Ureter (tissue), 1 donor: ENCODE data around the gene OSBPL2. TPM values are rescaled to one million over a fixed set of nuclear protein-coding genes. Genes with fewer than 3 reads are reported as not detected.

Experiments
- DNase-seq: peaks from one replicate; pipeline ENCODE4 v3.0.0-alpha.2; 2020; ENCODE audit warnings: low spot score
- total RNA-seq: library from RNA; stranded (reverse); gene quantifications from one replicate; pipeline ENCODE4 v1.2.4, GENCODE V29; 2023
- donor health status: DM: yes; HTN: yes; CAD: no.

Gene OSBPL2
- total RNA-seq, 1 donor from 2014 or later, result 130 TPM

DNA sequence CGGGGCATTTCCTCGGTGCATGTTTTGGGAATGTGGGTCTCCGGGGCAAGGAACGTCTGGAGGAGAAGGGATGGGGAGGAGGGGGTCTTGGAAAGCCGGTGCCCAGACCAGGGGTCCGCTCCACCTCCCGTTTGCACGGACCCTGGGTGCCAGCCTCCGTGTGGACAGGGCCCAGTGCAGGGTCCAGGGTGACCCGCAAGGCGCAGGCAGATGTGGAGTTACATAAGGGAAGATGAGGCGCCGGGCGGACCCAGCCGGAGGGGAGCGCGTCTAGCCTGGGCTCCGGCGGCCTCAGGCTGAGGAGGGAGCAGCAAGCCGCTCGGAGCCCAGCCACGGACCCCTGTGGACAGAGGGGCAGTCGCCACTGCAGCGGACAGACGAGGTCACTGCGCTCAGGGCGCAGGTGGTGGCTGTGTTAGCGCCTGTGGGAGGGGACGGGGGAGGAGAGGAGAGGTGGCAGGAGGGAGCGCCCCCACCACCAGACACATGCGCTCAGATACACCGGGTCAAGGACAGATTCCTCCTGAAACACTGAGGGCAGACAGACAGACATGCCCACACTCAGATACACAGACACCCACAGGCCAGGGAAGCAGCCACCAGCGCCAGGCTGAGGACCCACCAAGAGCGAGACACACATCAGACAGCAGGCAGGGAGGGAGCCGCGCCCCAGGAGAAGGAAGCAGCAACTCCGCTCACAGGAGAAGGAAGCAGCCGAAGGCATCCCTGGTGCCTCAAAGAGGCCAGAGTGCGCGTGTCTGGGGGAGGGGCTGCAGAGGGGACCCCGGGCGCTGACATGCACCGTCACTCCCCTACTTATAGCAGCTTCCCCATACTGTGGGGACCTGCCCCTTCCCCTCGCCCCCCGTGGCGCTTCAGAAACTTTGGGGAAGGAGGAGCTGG, 17.4 kb upstream of the OSBPL2 start:
- DNase-seq, result no peak

DNA sequence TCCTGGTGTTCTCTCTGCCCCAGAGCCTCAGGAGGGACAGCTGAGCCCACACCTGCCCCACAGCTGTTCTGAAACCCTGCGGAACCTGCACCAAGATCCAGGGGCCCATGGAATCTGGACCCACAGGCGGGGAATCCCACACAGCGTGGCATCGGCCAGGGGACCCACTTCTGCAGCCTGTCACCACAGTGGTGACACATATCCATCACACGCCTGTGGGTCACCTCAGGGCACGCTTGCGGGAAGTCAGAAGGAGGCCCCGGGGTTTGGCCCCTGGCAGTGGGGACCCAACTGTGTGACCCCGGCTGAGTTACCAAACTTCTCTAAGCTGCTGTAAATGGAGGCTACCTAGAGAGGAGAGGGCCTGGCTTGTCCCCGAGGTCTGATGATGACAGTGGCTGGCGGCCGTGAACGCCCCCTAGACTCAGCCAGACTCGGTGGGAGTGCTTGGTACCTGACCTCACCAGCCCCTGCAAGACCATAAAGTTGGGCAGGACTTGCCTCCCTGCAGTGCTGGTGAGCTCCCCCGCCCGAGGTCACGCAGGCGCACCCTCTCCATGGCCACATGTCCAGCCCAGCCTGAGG, 16.0 kb upstream of the OSBPL2 start:
- no peak for DNase-seq

DNA sequence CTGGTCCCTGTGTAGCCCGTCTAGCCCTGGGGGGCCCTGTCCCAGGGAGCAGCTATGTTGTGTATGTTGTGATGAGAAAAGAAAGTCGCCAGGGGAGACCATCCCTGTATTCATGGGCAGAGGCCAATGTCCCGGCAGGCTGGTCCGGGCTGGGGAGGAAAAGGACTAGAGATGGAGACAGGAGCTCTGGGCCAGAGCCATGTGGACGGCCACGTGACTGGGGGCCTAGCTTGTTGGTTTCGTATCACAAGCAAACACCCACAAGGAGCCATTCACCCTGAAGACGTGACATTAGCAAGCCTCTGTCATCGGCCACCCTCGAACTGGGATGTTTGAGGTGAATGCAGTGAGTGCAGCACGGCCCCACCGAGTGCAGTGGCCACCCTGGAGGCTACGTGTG, 15.3 kb upstream of the OSBPL2 start:
- DNase-seq, result no peak

DNA sequence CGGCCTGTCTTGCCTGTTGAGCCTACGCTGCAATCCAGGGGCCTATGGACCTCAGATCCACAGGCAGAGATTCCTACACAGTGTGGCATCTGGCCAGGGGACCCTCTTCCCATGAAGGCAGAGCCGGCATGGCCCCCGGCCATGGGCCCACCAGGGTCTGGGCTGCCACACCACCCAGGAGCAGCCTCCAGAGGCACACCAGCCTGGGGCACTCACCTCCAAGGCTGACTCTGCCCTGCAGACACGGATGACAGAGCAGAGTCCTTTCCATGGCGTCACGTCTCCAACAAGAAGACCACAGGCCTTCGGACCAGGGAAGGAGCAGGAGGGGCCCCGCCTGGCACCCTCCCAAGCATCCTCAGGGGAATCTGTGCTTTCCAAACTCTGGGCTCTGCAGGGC, 14.8 kb upstream of the OSBPL2 start:
- no peak for DNase-seq

DNA sequence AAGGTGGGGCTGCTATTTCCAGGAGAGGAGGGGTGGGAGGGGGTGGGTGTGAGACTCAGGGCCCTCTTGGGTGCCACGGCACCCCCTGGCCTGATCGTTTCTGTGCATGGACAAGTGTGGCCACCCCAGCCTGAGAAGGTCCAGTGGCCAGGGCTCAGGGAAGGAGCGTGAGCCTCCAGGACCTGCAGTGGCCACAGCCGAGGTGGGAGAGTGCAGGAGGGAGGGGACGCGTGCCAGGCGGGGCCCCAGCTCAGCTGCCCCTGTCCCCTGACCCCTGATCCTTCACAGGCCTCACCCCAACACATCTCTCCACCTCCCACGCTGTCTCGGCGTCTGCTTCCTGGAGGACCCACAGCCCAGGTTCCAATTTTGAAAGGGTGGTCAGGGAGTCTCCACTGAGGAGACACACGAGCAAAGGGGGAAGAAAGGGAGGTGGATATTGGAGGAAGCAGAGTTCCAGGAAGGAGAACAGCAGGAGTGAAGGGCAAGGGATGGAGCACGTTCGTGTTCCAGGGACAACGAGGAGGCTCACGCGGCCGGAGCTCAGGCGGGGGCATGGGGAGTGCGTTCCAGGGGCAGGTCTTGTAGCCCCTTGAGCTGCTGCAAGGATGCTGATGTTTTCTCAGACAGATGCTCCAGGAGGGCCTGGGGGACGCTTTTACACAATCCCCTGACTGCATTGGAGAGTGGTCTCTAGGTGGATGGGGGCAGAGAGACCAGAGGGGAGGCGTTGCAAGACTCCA, 14.0 kb upstream of the OSBPL2 start:
- no peak for DNase-seq

DNA sequence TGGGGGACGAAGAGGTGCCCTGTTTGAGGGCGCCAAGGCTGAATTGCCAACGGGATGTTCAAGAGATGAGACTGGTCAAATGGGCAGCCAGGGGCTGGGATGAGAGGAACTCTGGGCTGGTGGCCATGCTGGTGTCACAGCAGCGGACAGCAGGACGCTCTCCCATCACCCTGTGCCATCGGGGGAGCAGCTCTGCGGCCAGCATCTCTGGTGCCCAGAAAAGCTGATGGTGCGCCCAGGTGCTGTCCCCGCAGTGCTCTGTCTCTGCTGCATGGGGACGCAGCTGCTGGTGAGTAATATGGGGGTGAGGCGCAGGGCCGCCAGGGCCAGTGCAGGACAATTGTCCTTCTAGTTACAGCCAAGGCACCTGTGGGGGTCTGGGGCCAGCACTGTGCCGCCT, 13.3 kb upstream of the OSBPL2 start:
- no peak for DNase-seq

DNA sequence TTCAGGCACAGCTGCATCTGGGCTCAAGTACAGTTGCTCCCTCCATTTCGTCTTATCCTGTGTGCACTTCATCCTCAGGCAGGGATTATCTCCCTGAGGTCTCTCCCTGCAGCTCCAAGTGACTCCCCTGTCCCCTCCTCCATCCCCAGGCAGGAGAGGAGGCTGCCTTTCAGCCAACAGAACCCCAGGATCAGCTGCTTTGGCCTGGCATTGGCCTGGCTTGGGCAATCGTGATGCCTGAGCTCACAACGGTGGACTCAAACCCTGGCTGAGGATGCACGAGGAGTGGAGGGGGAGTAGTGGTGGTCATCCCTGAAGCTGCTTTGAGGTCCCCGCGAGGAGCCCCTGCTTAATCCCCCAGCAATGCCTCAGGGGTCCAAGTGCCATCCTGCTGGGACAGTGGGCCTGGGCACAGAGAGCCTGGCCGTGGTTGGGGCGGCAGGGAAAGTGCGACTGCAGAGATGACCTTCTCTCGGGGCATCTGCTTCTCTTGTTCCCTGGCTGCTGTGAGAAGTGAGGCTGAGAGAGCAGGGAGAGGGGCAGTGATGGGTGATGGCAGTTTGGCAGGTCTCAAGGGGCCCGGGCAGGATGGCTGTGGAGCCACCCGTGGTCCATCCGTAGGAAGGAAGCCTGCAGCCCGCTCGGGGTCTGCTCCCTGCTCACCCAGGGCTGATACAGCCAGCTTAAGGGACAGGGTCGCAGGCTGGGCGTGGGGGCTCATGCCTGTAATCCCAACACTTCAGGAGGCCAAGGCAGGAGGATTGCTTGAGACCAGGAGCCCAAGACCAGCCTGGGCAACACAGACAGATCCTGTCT, 12.3 kb upstream of the OSBPL2 start:
- DNase-seq, result no peak

DNA sequence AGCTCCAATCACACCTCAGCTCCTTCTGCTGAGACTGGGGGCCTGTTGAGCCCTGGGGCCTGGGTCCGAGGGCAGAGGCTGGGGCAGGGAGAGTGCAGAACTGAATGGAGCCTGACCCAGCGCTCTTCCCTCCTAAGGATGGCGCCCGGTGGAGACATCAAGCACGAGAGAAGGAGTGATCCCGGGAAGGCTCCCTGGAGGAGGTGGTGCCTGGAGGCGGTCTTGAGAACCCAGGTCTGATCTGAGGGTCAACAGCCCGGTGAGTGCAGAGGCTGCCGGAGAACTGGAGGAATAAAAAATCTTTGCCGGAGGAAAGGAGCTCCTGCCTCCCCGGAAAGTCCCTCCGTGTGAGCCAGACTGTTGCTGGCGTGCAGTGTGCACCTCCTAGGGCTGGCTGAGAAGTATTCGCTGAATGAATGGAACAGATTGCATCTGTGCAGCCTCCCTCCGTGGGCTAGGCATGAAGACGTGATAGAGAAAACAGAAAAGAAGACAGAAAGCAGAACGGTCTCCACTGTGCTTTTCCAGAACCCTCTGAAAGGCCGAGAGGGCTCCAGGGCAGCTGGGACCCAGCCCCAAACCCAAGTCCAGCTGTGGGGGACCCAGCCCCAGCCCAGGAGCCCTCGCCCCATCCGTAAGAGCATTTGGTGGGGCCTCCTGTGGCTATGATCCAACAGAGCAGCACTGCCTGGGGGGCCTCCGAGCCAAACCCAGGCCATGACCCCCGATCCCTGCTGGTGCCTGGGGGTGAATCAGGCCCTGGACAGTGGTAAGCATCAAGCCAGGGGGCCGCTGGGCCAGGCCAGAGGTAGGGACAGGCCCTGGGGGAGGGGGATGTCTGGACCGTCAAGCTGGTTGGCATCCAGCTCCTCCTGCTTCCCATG, 11.4 kb upstream of the OSBPL2 start:
- no peak for DNase-seq

DNA sequence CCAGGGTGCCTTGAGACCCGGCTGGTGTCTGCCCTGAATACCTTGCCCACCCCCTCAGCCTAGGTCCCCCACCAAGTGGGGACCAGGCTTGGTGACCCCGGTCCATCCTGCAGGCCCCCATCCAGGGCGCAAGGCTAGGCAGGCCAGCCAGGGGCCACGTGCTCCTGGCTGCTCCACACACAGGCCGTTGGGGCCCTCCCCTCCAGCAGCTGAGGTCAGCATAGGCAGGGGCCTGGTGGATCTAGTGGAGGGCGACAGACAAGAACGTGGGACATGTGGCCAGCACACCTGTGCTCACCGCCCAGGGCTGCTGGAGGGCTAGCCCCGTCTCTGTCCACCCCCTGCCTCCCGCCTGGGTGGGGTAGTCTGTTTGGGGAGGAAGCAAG, 10.7 kb upstream of the OSBPL2 start:
- DNase-seq, result no peak

DNA sequence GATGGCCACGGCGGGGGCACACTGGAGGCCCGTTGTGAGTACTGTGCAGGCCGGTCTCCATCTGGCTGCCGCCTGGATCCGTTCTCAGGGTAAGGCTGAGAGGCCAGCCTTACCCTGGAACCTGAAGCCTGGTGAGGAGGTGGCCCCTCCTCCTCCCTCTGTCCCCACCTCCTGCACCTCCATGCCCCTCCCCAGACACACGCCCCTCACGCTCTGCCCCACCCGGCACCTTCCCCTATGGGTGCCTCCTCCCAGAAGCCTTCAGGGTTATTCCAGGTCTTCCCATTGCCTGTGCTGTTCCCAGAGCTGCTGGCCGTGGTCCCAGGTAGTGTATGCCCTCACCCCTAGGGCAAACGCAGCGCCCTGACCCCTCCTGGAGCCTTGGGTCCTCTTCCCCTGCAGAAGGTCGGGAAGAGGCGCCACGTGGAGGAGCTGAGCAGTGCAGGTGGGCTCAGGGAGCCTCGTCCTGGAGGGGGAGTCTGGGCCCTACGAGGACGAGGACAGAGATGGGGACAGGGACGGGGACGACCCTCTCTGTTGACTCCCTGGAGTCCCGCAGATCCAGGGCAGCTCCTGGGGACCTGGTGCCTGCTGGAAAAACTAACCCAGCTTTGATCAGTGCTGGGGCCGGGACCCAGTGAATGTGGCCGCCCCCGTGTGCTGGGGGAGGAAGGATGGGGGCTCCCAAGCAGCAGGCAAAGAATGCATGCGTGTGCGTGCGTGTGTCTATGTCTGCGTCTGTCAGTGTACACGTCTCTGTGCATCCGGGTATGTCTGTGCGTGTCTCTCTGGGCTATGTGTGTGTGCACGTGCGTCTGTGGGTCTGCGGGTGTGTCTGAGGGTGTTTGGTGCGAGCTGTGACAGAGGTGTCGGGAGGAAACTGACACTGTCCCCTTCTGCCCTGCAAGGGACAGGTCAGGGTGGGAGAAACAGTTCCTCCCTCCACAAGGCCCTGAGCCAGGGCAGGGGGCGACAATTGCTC, 10.1 kb upstream of the OSBPL2 start:
- DNase-seq, result no peak

DNA sequence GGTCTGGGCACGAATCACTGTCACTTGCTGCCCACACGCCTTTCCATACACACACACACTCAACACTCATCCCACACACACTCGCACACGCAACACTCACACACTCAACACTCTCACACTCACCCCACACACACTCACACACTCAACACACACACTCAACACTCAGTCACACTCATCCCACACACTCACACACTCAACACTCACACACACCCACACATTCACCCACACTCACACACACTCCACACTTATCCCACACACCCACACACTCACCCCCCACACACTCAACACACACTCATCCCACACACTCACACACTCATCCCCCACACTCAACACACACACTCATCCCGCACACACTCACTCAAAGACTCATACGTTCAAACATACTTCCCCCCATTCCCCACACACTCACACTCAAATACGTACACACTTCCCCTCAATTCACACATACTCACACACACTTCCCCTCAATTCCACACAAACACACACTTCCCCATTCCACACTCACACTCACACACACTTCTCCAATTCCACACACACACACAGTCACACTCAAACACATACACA, 9.3 kb upstream of the OSBPL2 start:
- DNase-seq, result no peak

DNA sequence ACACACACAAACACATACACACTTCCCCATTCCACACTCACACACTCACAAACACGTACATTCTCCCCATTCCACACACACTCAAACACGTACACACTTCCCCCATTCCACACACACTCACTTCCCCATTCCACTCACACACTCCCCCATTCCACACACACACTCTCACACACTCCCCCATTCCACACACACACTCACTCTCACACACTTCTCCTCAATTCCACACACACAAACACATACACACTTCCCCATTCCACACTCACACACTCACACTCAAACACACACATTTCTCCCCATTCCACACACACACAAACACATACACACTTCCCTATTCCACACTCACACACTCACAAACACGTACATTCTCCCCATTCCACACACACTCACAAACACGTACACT, 8.7 kb upstream of the OSBPL2 start:
- DNase-seq, result no peak

DNA sequence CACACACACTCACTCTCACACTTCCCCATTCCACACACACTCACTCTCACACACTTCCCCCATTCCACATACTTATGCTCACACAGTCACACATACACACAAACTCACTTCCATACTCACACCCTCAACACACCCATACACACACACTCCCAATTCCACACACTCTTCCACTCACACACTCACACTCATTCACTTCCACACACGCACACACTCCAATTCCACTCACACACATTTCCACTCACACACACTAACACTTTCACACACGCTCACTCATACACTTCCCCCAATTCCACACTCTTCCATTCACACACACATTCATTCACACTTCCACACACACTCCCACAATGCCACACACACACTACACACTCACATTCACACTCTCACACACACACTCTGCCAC, 8.0 kb upstream of the OSBPL2 start:
- DNase-seq, result no peak

DNA sequence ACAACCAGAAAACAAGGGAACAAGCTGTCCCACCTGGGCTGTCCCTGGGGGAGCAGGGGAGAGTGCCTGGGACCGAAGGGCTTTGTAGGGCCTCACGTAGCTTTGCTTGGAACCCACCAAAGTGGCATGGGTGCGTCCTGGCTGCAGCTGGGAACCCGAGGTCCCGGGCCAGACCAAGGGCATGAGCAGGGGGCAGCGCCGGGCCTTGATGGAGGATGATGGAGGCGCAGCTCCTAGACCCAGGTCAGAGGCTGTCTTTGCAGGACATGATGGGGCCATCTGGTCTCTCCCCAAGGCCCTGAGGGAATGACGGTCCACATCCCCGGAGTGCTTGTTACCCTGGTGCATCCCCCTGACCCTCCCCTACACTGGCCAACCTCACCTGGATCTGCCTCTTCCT, 7.6 kb upstream of the OSBPL2 start:
- DNase-seq, result no peak

DNA sequence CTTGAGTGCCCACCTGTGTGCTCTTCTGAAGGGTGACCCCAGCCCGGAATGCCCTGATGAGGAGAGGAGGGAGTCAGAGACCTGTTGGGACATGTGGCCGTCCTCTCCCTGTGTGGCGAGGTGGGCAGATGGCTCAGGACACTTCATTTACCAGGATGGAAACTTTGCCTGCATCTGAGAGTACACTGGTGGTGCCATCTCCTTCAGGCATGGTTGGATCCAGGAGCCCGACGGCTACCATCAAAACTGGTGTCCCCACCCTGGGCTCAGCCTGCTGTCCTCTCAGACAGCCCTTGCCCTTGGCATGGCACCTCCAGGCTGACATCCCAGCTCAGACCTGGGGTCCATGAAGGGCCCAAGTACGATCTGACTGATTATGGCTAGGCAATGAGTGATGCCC, 7.0 kb upstream of the OSBPL2 start:
- no peak for DNase-seq

DNA sequence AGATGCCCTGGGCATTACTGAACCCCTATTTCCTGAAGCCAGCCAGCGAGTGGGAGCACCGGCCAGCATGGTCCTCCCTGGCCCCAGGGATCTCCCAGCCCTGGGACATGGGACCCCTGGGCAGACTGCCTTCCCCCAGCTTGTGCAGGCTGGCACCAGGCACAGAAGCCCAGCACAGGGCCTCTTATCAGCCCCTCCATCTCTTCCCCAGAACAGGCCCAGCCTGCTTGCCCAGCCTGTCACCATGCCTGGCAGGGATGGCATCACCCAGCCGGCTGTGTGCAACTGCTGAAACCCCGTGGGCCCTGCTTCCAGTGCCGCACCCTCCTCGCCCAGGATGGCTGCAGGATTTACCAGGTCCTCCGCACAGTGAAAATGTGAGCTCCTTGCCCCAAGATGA, 6.1 kb upstream of the OSBPL2 start:
- DNase-seq, result peak; percentile 88

DNA sequence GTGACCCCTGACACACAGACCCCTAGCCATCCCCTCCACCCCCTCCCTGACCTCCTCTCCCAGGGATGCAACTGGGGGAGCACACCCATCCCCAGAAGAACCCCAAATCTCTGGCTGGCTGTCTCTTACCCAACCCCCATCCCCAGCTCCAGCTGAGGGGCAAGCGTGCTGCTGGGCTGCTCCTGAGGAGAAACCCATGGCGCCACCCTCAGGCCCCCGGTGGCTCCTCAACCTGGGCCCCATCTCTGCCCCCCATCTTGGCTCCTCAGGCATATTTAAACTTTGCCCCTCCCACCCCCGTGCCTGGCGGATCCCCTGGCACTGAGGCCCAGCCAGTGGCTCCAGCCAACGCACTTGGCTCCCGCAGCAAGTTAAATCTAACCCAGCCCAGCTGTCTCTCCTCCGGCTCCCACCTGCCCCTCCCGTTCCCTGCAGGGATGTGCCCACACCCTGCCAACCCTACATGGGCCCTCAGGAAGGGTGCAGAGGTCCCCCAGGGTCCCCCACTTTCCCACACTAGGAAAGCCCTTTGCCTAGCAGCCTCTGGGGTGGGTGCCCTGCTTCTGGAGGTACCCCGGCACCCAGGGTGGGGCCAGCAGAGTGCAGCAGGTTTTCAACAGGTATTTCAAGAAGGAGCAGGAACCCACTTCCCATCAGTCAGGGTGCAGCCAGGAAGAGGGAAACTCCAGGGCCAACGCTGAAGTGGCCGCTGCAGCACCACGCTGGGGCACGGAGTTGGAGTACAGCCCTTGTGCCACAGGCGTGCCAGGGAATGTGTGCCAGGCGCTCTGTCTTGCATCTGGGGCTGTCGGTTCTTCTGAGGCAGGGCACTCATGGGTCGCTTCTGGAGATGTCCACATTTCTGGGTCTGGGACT, 5.3 kb upstream of the OSBPL2 start:
- DNase-seq, result peak; percentile 63

DNA sequence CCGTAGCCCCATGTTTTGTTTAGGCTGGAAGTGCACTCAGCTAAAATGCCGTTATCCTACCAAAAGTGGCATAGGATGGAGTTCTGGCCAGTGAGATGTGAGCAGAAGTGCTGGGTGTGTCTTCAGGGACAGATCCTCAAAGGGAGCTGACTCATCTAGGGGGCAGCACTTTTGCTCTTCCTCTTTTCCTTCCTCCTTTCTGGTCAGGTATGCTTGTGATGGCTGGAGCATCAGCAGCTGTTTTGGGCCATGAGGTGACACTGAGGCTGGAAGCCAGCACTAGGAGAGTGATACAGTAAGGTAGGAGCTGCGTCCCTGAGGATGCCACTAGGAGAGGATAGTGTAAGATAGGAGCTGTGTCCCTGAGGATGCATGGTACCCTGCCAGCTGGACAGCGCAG, 4.6 kb upstream of the OSBPL2 start:
- DNase-seq, result no peak
